Ovary (tissue), 3 donors: ENCODE results near the gene NCS1.

Experiments
- EP300 ChIP-seq: sonication (generic); formaldehyde crosslinking; IDR thresholded peaks from one replicate; pipeline ENCODE4 v1.6.1; 2017; ENCODE audit warnings: antibody characterized with exemption
- POLR2A ChIP-seq: fragments of 450-650 bp; IDR thresholded peaks from one replicate; pipeline ENCODE4 v1.6.1; 2017; ENCODE audit warnings: antibody characterized with exemption, mild to moderate bottlenecking, moderate library complexity
- TF ChIP-seq, protein P1 (sequence below), 3 donors: fragments of 450-650 bp in 2 of 3; fragments of 200-600 bp in 1 of 3; IDR thresholded peaks; one replicate each; pipeline versions ENCODE4 v1.5.1 to v1.8.0; 2016 to 2022; ENCODE audit warnings: antibody characterized with exemption in 3 of 3, mild to moderate bottlenecking in 1 of 3
- donor health status: DM: no; HTN: no; CAD: no.

DNA sequence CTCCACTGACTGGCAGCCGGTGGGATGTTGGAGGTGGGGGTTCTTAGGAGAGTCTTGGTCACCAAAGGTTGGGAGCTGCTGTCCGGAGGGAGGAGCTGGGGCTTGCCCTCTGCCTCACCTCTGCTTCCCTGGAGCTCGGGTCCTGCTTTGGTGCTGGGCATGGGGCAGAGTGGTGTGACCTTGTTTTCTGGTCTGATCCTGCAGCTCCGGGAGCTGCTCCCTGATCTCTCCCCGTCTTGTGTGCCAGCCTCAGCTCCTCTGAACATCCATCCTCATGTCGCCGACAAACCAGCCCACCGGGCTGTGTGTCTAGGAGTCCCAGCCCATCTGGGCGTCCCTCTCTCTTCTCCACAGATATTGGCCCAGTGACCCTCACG lies 112.0 kb downstream of the NCS1 start:
- TF ChIP-seq POLR2A, result no peak
- TF ChIP-seq, protein P1, sequence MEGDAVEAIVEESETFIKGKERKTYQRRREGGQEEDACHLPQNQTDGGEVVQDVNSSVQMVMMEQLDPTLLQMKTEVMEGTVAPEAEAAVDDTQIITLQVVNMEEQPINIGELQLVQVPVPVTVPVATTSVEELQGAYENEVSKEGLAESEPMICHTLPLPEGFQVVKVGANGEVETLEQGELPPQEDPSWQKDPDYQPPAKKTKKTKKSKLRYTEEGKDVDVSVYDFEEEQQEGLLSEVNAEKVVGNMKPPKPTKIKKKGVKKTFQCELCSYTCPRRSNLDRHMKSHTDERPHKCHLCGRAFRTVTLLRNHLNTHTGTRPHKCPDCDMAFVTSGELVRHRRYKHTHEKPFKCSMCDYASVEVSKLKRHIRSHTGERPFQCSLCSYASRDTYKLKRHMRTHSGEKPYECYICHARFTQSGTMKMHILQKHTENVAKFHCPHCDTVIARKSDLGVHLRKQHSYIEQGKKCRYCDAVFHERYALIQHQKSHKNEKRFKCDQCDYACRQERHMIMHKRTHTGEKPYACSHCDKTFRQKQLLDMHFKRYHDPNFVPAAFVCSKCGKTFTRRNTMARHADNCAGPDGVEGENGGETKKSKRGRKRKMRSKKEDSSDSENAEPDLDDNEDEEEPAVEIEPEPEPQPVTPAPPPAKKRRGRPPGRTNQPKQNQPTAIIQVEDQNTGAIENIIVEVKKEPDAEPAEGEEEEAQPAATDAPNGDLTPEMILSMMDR (IDR thresholded peaks at IDR 0.05), result no peak
- TF ChIP-seq EP300, result no peak
